Measurements from ENCODE around the gene MRAS. TPM values are rescaled to one million over a fixed set of nuclear protein-coding genes. Genes with fewer than 3 reads are reported as not detected.
A peak's percentile ranks its signal among the peaks of the same experiment; 100 is the strongest.

MRAS gene
- total and polyA plus RNA-seq, 5 donors from 2014 or later: not detected

DNA sequence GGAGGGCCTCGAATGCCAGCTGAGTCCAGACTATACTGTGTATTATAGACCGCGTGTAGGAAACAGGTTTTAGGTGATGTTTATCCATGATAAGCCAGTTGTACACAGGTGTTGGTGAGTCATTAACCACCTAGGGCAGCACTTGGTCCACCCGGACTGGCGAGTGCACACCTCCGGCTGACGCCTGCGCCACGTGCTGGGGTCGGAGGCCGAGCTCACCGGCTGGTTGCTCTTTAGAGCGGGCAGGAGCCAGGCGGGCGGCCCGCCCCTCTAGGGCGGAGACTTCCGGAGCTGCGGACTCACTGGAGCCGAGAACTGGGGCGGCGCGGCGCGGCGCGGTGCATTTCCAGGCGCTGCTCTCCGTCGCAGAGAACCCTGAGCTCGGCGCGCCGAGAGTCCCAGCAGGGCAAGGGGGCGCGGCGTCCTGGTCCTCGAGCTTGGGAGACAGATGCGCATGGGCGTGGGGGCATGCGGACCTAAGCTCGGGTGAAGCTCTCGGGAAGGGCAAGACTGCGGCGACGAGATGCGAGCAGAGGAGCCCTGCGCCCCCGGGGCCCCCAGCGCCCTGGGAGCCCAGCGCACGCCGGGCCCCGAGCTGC lies 86.0 kb downstream of the MRAS start, which contains the start of gene ESYT3:
Gene ESYT3, plus strand, starts transcription at position 341 of the 599 bp plus-strand sequence. Its CDS starts 183 bp downstream, at position 524.
- peaks cover 0 to 18% (median 10%) of the 10 kb centered on the region in 4 donors for H3K4me1 Mint-ChIP-seq
- H3K9me3 Mint-ChIP-seq: peaks cover 0 to 2% (median 0%) of the 10 kb centered on the region in 7 donors
- no peak within 1 kb of the TSS for H3K27ac Mint-ChIP-seq
- DNase-seq: peak in 2 of 3 donors; percentile 11 to 78
- Histone ChIP-seq H3K27me3 (ENCODE audit: control insufficient read depth, insufficient read depth, low read length) (peaks cover 10% of the 10 kb centered on the region), H3K4me3 (ENCODE audit: low read depth, low read length) (no peak within 1 kb of the TSS), H3K27ac (ENCODE audit: insufficient read depth, low read length, poor library complexity, severe bottlenecking) (no peak within 1 kb of the TSS), H3K36me3 (ENCODE audit: control insufficient read depth, insufficient read depth, low read length) (no peaks in the 10 kb centered on the region), H3K9me3 (ENCODE audit: control insufficient read depth in 2 of 2, low read length in 2 of 2) (no peaks in the 10 kb centered on the region), H3K4me1 (ENCODE audit: control insufficient read depth, insufficient read depth, low read length, poor library complexity, severe bottlenecking) (peaks cover 9% of the 10 kb centered on the region)
- no peaks in the 10 kb centered on the region for H3K36me3 Mint-ChIP-seq
- peak; percentile 66 for ATAC-seq (ENCODE audit: low read depth in 2 of 2)
- H3K27me3 Mint-ChIP-seq: peaks cover 60% of the 10 kb centered on the region
- peak within 1 kb of the TSS; percentile 50 to 77 (median 60) for H3K4me3 Mint-ChIP-seq

- peaks cover 10% of the 10 kb centered on the region for H3K27me3 ChIP-seq (ENCODE audit: control insufficient read depth, insufficient read depth, low read length)
Measured at GRCh38 chr3:138434875-138435772, 86.7 kb downstream of the MRAS start.

DNA sequence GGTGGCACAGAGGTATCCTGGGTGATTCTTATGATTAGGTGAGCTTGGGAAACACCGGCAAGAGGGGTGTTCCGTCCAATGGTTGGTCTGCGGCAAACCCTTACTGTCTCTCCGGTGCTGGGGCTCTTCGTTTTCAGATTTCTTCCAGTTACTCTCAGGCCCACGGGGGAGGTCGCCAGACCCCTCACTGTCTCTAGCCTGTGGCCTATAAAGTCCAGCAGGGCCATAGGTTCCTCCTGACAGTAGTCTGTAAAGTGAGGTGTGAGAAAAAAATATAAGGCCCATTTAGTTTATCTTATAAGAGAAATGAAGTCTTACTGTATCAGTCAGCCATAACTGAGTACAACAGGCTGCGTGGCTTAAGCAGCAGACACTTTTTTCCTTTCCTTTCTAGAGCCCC lies 87.5 kb downstream of the MRAS start:
- Histone ChIP-seq H3K9me3 (ENCODE audit: control insufficient read depth in 2 of 2, low read length in 2 of 2) (no peaks in the 10 kb centered on the region), H3K27ac (ENCODE audit: insufficient read depth, low read length, poor library complexity, severe bottlenecking) (no peak overlapping the region), H3K36me3 (ENCODE audit: control insufficient read depth, insufficient read depth, low read length) (no peaks in the 10 kb centered on the region), H3K4me3 (ENCODE audit: low read depth, low read length) (no peak overlapping the region), H3K4me1 (ENCODE audit: control insufficient read depth, insufficient read depth, low read length, poor library complexity, severe bottlenecking) (peaks cover 9% of the 10 kb centered on the region), H3K27me3 (ENCODE audit: control insufficient read depth, insufficient read depth, low read length) (peaks cover 10% of the 10 kb centered on the region)
- Mint-ChIP-seq H3K4me1 (peaks cover 0 to 18% (median 10%) of the 10 kb centered on the region in 4 donors), H3K27ac (no peak overlapping the region), H3K36me3 (no peaks in the 10 kb centered on the region), H3K4me3 (peak overlapping the region in 3 of 4 donors; percentile 44 to 79 (median 67)), H3K27me3 (peaks cover 58% of the 10 kb centered on the region), H3K9me3 (peaks cover 0 to 2% (median 0%) of the 10 kb centered on the region in 7 donors)
- ATAC-seq (ENCODE audit: low read depth in 2 of 2): no peak
- DNase-seq: no peak

More at GRCh38 chr3:138434875-138435772, 86.7 kb downstream of the MRAS start:
- no peak overlapping the region for H3K4me3 ChIP-seq (ENCODE audit: low read depth, low read length)
- Mint-ChIP-seq H3K4me3 (peak overlapping the region in 2 of 4 donors; percentile 67 to 79), H3K4me1 (peaks cover 0 to 18% (median 10%) of the 10 kb centered on the region in 4 donors), H3K9me3 (peaks cover 0 to 2% (median 0%) of the 10 kb centered on the region in 7 donors), H3K27ac (no peak overlapping the region), H3K36me3 (no peaks in the 10 kb centered on the region), H3K27me3 (peaks cover 58% of the 10 kb centered on the region)
- no peak for ATAC-seq (ENCODE audit: low read depth in 2 of 2)
- peaks cover 9% of the 10 kb centered on the region for H3K4me1 ChIP-seq (ENCODE audit: control insufficient read depth, insufficient read depth, low read length, poor library complexity, severe bottlenecking)
- DNase-seq: peak in 1 of 3 donors; percentile 21
- H3K36me3 ChIP-seq (ENCODE audit: control insufficient read depth, insufficient read depth, low read length): no peaks in the 10 kb centered on the region
- H3K27ac ChIP-seq (ENCODE audit: insufficient read depth, low read length, poor library complexity, severe bottlenecking): no peak overlapping the region
- no peaks in the 10 kb centered on the region for H3K9me3 ChIP-seq (ENCODE audit: control insufficient read depth in 2 of 2, low read length in 2 of 2)

GRCh38 chr3:138437281-138437680 lies 88.9 kb downstream of the MRAS start:
- H3K4me3 ChIP-seq (ENCODE audit: low read depth, low read length): no peak overlapping the region
- peaks cover 9% of the 10 kb centered on the region for H3K4me1 ChIP-seq (ENCODE audit: control insufficient read depth, insufficient read depth, low read length, poor library complexity, severe bottlenecking)
- H3K9me3 ChIP-seq (ENCODE audit: control insufficient read depth in 2 of 2, low read length in 2 of 2): no peaks in the 10 kb centered on the region
- H3K4me1 Mint-ChIP-seq: peaks cover 0 to 18% (median 10%) of the 10 kb centered on the region in 4 donors
- no peaks in the 10 kb centered on the region for H3K36me3 ChIP-seq (ENCODE audit: control insufficient read depth, insufficient read depth, low read length)
- H3K27me3 ChIP-seq (ENCODE audit: control insufficient read depth, insufficient read depth, low read length): peaks cover 10% of the 10 kb centered on the region
- peaks cover 0 to 2% (median 0%) of the 10 kb centered on the region in 7 donors for H3K9me3 Mint-ChIP-seq
- H3K27ac Mint-ChIP-seq: no peak overlapping the region
- no peak overlapping the region for H3K27ac ChIP-seq (ENCODE audit: insufficient read depth, low read length, poor library complexity, severe bottlenecking)
- peaks cover 64% of the 10 kb centered on the region for H3K27me3 Mint-ChIP-seq
- H3K36me3 Mint-ChIP-seq: no peaks in the 10 kb centered on the region
- DNase-seq: no peak
- no peak for ATAC-seq (ENCODE audit: low read depth in 2 of 2)
- H3K4me3 Mint-ChIP-seq: peak overlapping the region in 1 of 4 donors; percentile 32

DNA sequence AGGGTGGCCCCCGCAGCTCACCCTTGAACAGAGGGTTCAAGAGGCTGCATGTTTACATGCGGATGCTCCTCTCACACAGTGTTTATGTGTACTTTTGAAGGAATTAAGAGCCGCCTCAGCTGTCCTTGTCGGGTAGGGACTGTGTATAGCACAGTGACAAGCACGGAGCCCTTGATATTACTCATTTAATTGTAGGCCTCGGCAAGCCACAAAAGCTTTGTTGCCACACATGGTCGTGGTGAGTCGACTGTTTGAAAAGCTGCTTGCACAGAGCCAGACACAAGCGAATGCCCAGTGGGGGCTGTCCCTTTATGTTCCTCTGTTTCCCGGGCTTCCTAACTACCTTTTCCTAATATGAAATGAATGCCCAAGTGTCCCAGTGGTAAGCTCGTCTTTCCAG lies 90.5 kb downstream of the MRAS start:
- H3K36me3 ChIP-seq (ENCODE audit: control insufficient read depth, insufficient read depth, low read length): no peaks in the 10 kb centered on the region
- peaks cover 0 to 12% (median 5%) of the 10 kb centered on the region in 4 donors for H3K4me1 Mint-ChIP-seq
- no peaks in the 10 kb centered on the region for H3K36me3 Mint-ChIP-seq
- no peak overlapping the region for H3K4me3 Mint-ChIP-seq
- no peak overlapping the region for H3K27ac ChIP-seq (ENCODE audit: insufficient read depth, low read length, poor library complexity, severe bottlenecking)
- H3K9me3 Mint-ChIP-seq: no peaks in the 10 kb centered on the region
- DNase-seq: no peak
- ATAC-seq (ENCODE audit: low read depth in 2 of 2): no peak
- no peak overlapping the region for H3K4me3 ChIP-seq (ENCODE audit: low read depth, low read length)
- H3K4me1 ChIP-seq (ENCODE audit: control insufficient read depth, insufficient read depth, low read length, poor library complexity, severe bottlenecking): peaks cover 9% of the 10 kb centered on the region
- no peaks in the 10 kb centered on the region for H3K9me3 ChIP-seq (ENCODE audit: control insufficient read depth in 2 of 2, low read length in 2 of 2)
- H3K27me3 ChIP-seq (ENCODE audit: control insufficient read depth, insufficient read depth, low read length): peaks cover 8% of the 10 kb centered on the region
- H3K27ac Mint-ChIP-seq: no peak overlapping the region
- peaks cover 55% of the 10 kb centered on the region for H3K27me3 Mint-ChIP-seq

GRCh38 chr3:138439646-138440045 lies 91.3 kb downstream of the MRAS start:
- no peak overlapping the region for H3K27ac ChIP-seq (ENCODE audit: insufficient read depth, low read length, poor library complexity, severe bottlenecking)
- peaks cover 0 to 8% (median 4%) of the 10 kb centered on the region in 4 donors for H3K4me1 Mint-ChIP-seq
- H3K4me3 ChIP-seq (ENCODE audit: low read depth, low read length): no peak overlapping the region
- H3K9me3 Mint-ChIP-seq: no peaks in the 10 kb centered on the region
- no peaks in the 10 kb centered on the region for H3K9me3 ChIP-seq (ENCODE audit: control insufficient read depth in 2 of 2, low read length in 2 of 2)
- H3K27ac Mint-ChIP-seq: no peak overlapping the region
- no peaks in the 10 kb centered on the region for H3K36me3 Mint-ChIP-seq
- no peak overlapping the region for H3K4me3 Mint-ChIP-seq
- peaks cover 8% of the 10 kb centered on the region for H3K4me1 ChIP-seq (ENCODE audit: control insufficient read depth, insufficient read depth, low read length, poor library complexity, severe bottlenecking)
- H3K36me3 ChIP-seq (ENCODE audit: control insufficient read depth, insufficient read depth, low read length): no peaks in the 10 kb centered on the region
- DNase-seq (no peak), ATAC-seq (ENCODE audit: low read depth in 2 of 2) (no peak)
- H3K27me3 ChIP-seq (ENCODE audit: control insufficient read depth, insufficient read depth, low read length): peaks cover 8% of the 10 kb centered on the region
- H3K27me3 Mint-ChIP-seq: peaks cover 53% of the 10 kb centered on the region

GRCh38 chr3:138440121-138440521 lies 91.7 kb downstream of the MRAS start:
- no peak overlapping the region for H3K4me3 ChIP-seq (ENCODE audit: low read depth, low read length)
- peaks cover 3% of the 10 kb centered on the region for H3K4me1 ChIP-seq (ENCODE audit: control insufficient read depth, insufficient read depth, low read length, poor library complexity, severe bottlenecking)
- no peak for ATAC-seq (ENCODE audit: low read depth in 2 of 2)
- no peaks in the 10 kb centered on the region for H3K36me3 ChIP-seq (ENCODE audit: control insufficient read depth, insufficient read depth, low read length)
- no peak overlapping the region for H3K27ac ChIP-seq (ENCODE audit: insufficient read depth, low read length, poor library complexity, severe bottlenecking)
- DNase-seq: no peak
- H3K27ac Mint-ChIP-seq: no peak overlapping the region
- no peak overlapping the region for H3K4me3 Mint-ChIP-seq
- H3K27me3 ChIP-seq (ENCODE audit: control insufficient read depth, insufficient read depth, low read length): peaks cover 8% of the 10 kb centered on the region
- no peaks in the 10 kb centered on the region for H3K9me3 Mint-ChIP-seq
- peaks cover 0 to 6% (median 4%) of the 10 kb centered on the region in 4 donors for H3K4me1 Mint-ChIP-seq
- H3K27me3 Mint-ChIP-seq: peaks cover 53% of the 10 kb centered on the region
- H3K36me3 Mint-ChIP-seq: no peaks in the 10 kb centered on the region
- no peaks in the 10 kb centered on the region for H3K9me3 ChIP-seq (ENCODE audit: control insufficient read depth in 2 of 2, low read length in 2 of 2)

Measured in CD4-positive, CD25-positive, alpha-beta regulatory T cell (primary cell).